Measurements from ENCODE around the gene HEPACAM.

The HEPACAM gene

GRCh38 chr11:124893781-124894401 is 42.0 kb downstream of the HEPACAM start:
- no peak overlapping the region for H3K4me3 ChIP-seq (ENCODE audit: insufficient read depth, low read depth, low read length, poor library complexity, severe bottlenecking)
- H3K27ac ChIP-seq (ENCODE audit: insufficient read depth, low read length, poor library complexity, severe bottlenecking), result no peak overlapping the region
- no peaks in the 10 kb centered on the region for H3K4me1 ChIP-seq (ENCODE audit: control insufficient read depth, insufficient read depth, low read length, poor library complexity, severe bottlenecking)
- no peaks in the 10 kb centered on the region for H3K36me3 ChIP-seq (ENCODE audit: control insufficient read depth, insufficient read depth, low read length)
- no peak for DNase-seq
- no peaks in the 10 kb centered on the region for H3K27me3 ChIP-seq (replicated peaks; ENCODE audit: control insufficient read depth, insufficient read depth, low read length, poor library complexity, severe bottlenecking)
- no peaks in the 10 kb centered on the region for H3K9me3 ChIP-seq (ENCODE audit: control insufficient read depth, low read length)

DNA sequence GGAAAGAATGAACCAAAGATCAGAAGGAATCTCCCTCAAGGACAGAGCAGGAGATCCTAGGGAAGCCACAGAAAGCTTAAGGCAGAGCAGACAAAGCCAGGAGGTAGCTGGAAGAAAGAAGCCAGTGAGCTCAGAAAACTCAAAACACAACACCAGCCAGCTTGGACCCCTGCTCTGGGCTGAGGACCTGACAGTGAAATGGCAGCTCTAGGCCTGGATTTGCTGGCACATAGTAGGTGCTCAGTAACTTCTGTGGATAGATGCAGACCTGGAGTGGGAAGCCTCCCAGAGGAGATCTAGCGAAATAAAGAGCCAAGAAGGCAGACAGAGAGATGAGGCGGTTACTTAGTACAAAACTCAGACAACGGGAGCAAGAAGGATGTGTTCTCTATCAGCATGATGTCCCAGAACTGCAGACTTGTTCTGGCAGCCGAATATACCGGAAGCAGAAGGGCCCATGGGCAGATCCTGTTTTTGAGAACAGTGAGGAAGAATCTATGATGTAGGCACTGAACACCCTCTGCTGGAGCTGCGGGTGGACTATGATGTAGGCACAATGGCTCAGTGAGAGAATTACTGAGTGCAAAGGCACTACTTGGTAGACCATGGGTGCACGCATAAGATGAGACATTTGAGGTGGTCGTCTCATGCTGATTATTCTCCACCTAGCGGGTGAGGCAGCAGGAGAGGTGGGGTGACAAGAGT is 42.9 kb downstream of the HEPACAM start:
- H3K4me1 ChIP-seq (ENCODE audit: control insufficient read depth, insufficient read depth, low read length, poor library complexity, severe bottlenecking), result no peaks in the 10 kb centered on the region
- no peak overlapping the region for H3K4me3 ChIP-seq (ENCODE audit: insufficient read depth, low read depth, low read length, poor library complexity, severe bottlenecking)
- H3K27ac ChIP-seq (ENCODE audit: insufficient read depth, low read length, poor library complexity, severe bottlenecking), result no peak overlapping the region
- no peaks in the 10 kb centered on the region for H3K27me3 ChIP-seq (replicated peaks; ENCODE audit: control insufficient read depth, insufficient read depth, low read length, poor library complexity, severe bottlenecking)
- no peaks in the 10 kb centered on the region for H3K9me3 ChIP-seq (ENCODE audit: control insufficient read depth, low read length)
- no peak for DNase-seq
- no peaks in the 10 kb centered on the region for H3K36me3 ChIP-seq (ENCODE audit: control insufficient read depth, insufficient read depth, low read length)

DNA sequence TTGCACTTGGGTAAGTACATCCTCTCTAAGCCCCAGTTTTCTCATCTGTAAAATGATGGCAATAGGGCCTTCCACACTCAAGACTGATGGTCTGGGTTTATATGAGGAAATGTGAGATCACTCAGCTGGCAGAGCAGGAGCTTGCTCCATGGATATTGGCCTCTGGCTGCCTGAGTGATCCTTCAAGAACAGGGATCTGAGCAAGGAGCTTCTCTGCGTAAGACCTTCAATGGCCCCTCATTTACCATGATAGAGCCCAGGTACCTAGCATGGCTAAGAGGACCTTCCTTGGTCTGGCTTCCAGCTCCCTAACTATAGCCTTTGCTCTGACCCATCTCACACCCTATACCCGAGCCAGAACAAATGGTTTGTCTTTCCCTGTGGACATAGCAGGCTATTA is 43.7 kb downstream of the HEPACAM start:
- H3K4me1 ChIP-seq (ENCODE audit: control insufficient read depth, insufficient read depth, low read length, poor library complexity, severe bottlenecking), result no peaks in the 10 kb centered on the region
- H3K27ac ChIP-seq (ENCODE audit: insufficient read depth, low read length, poor library complexity, severe bottlenecking), result no peak overlapping the region
- H3K4me3 ChIP-seq (ENCODE audit: insufficient read depth, low read depth, low read length, poor library complexity, severe bottlenecking), result no peak overlapping the region
- no peaks in the 10 kb centered on the region for H3K9me3 ChIP-seq (ENCODE audit: control insufficient read depth, low read length)
- no peaks in the 10 kb centered on the region for H3K36me3 ChIP-seq (ENCODE audit: control insufficient read depth, insufficient read depth, low read length)
- no peak for DNase-seq
- no peaks in the 10 kb centered on the region for H3K27me3 ChIP-seq (replicated peaks; ENCODE audit: control insufficient read depth, insufficient read depth, low read length, poor library complexity, severe bottlenecking)

- Histone ChIP-seq H3K27me3 (replicated peaks; ENCODE audit: control insufficient read depth, insufficient read depth, low read length, poor library complexity, severe bottlenecking) (no peaks in the 10 kb centered on the region), H3K9me3 (ENCODE audit: control insufficient read depth, low read length) (no peaks in the 10 kb centered on the region), H3K36me3 (ENCODE audit: control insufficient read depth, insufficient read depth, low read length) (no peaks in the 10 kb centered on the region), H3K4me3 (ENCODE audit: insufficient read depth, low read depth, low read length, poor library complexity, severe bottlenecking) (no peak overlapping the region), H3K4me1 (ENCODE audit: control insufficient read depth, insufficient read depth, low read length, poor library complexity, severe bottlenecking) (no peaks in the 10 kb centered on the region), H3K27ac (ENCODE audit: insufficient read depth, low read length, poor library complexity, severe bottlenecking) (no peak overlapping the region)
- no peak for DNase-seq
These were observed 44.4 kb downstream of the HEPACAM start for GRCh38 chr11:124891373-124891861.

- no peak overlapping the region for H3K27ac ChIP-seq (ENCODE audit: insufficient read depth, low read length, poor library complexity, severe bottlenecking)
- DNase-seq, result no peak
- H3K27me3 ChIP-seq (replicated peaks; ENCODE audit: control insufficient read depth, insufficient read depth, low read length, poor library complexity, severe bottlenecking), result no peaks in the 10 kb centered on the region
- H3K9me3 ChIP-seq (ENCODE audit: control insufficient read depth, low read length), result no peaks in the 10 kb centered on the region
- H3K36me3 ChIP-seq (ENCODE audit: control insufficient read depth, insufficient read depth, low read length), result no peaks in the 10 kb centered on the region
- no peak overlapping the region for H3K4me3 ChIP-seq (ENCODE audit: insufficient read depth, low read depth, low read length, poor library complexity, severe bottlenecking)
- H3K4me1 ChIP-seq (ENCODE audit: control insufficient read depth, insufficient read depth, low read length, poor library complexity, severe bottlenecking), result no peaks in the 10 kb centered on the region
These were observed 45.0 kb downstream of the HEPACAM start for GRCh38 chr11:124890683-124891372.

- no peaks in the 10 kb centered on the region for H3K36me3 ChIP-seq (ENCODE audit: control insufficient read depth, insufficient read depth, low read length)
- no peak overlapping the region for H3K4me3 ChIP-seq (ENCODE audit: insufficient read depth, low read depth, low read length, poor library complexity, severe bottlenecking)
- no peaks in the 10 kb centered on the region for H3K4me1 ChIP-seq (ENCODE audit: control insufficient read depth, insufficient read depth, low read length, poor library complexity, severe bottlenecking)
- DNase-seq, result no peak
- H3K27ac ChIP-seq (ENCODE audit: insufficient read depth, low read length, poor library complexity, severe bottlenecking), result no peak overlapping the region
- no peaks in the 10 kb centered on the region for H3K27me3 ChIP-seq (replicated peaks; ENCODE audit: control insufficient read depth, insufficient read depth, low read length, poor library complexity, severe bottlenecking)
- H3K9me3 ChIP-seq (ENCODE audit: control insufficient read depth, low read length), result no peaks in the 10 kb centered on the region
These were observed 45.7 kb downstream of the HEPACAM start for GRCh38 chr11:124890151-124890550.

DNA sequence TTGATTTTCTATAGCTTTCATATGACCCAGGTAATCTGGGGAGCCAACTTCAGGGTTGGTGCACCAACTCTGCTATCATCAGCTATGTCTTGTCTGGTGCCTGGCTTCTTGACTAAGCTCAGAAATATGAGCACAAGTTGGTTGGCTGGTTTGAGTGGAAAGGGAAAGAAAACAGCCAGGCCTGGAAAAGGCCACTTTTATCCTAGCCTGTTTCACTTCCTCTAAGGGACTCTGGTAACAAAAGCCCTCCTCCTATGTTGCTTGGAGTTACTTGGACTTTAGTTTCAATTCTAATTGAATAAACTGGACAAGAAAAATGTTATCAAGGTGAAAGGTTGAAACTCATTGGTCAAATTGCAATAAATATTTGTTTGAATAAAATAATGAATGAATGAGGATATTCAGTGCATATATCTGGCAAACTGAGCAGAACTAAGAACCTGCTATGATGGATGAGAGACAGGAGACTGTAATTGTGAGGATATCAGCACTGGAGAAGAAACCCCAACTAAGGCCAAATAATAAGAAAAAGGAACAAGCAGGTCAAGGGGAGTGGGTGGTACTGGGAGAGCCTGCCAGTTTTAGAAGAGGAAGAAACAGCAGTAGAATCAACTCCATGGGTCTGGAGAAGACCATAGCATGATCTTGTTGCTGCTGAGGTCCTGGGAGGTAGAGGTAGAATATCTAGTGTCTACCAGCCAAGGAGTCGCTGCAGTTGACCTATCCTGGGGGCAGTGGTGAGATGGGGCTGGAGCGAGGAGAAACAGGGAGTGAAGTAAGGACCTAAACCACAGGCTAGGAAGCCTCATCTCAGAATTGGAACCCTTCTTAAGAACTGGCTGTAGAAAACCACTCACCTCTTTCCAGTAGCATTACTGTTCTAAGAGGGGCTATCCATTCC is 46.4 kb downstream of the HEPACAM start:
- H3K27me3 ChIP-seq (replicated peaks; ENCODE audit: control insufficient read depth, insufficient read depth, low read length, poor library complexity, severe bottlenecking), result no peaks in the 10 kb centered on the region
- H3K4me1 ChIP-seq (ENCODE audit: control insufficient read depth, insufficient read depth, low read length, poor library complexity, severe bottlenecking), result no peaks in the 10 kb centered on the region
- H3K9me3 ChIP-seq (ENCODE audit: control insufficient read depth, low read length), result no peaks in the 10 kb centered on the region
- no peak overlapping the region for H3K4me3 ChIP-seq (ENCODE audit: insufficient read depth, low read depth, low read length, poor library complexity, severe bottlenecking)
- no peaks in the 10 kb centered on the region for H3K36me3 ChIP-seq (ENCODE audit: control insufficient read depth, insufficient read depth, low read length)
- no peak overlapping the region for H3K27ac ChIP-seq (ENCODE audit: insufficient read depth, low read length, poor library complexity, severe bottlenecking)
- no peak for DNase-seq

DNA sequence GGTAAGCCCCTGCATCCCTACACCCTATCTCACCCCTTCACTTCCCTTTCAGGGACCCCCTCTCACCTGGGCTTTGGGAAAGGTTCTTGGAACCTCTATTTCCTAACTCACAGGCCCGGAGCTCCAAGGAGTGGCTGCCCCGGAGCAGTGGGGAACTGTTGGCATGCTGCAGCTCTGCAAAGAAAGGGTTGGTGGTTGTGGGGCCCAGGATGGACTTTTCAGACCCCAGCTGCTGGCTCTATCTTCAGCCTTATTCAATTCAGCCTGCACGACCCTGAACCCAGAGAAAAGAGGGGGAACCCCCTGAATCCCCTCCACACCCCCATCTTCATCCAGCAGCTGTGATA is 48.2 kb downstream of the HEPACAM start:
- Histone ChIP-seq H3K27ac (ENCODE audit: insufficient read depth, low read length, poor library complexity, severe bottlenecking) (no peak overlapping the region), H3K36me3 (ENCODE audit: control insufficient read depth, insufficient read depth, low read length) (no peaks in the 10 kb centered on the region), H3K4me1 (ENCODE audit: control insufficient read depth, insufficient read depth, low read length, poor library complexity, severe bottlenecking) (no peaks in the 10 kb centered on the region)

GRCh38 chr11:124886978-124887666 is 48.7 kb downstream of the HEPACAM start:
- DNase-seq, result no peak
- no peaks in the 10 kb centered on the region for H3K9me3 ChIP-seq (ENCODE audit: control insufficient read depth, low read length)
- no peak overlapping the region for H3K4me3 ChIP-seq (ENCODE audit: insufficient read depth, low read depth, low read length, poor library complexity, severe bottlenecking)
- no peaks in the 10 kb centered on the region for H3K4me1 ChIP-seq (ENCODE audit: control insufficient read depth, insufficient read depth, low read length, poor library complexity, severe bottlenecking)
- no peaks in the 10 kb centered on the region for H3K27me3 ChIP-seq (replicated peaks; ENCODE audit: control insufficient read depth, insufficient read depth, low read length, poor library complexity, severe bottlenecking)
- H3K27ac ChIP-seq (ENCODE audit: insufficient read depth, low read length, poor library complexity, severe bottlenecking), result no peak overlapping the region
- no peaks in the 10 kb centered on the region for H3K36me3 ChIP-seq (ENCODE audit: control insufficient read depth, insufficient read depth, low read length)

More for the DNA sequence above, 48.2 kb downstream of the HEPACAM start:
- DNase-seq, result no peak
- Histone ChIP-seq H3K27me3 (replicated peaks; ENCODE audit: control insufficient read depth, insufficient read depth, low read length, poor library complexity, severe bottlenecking) (no peaks in the 10 kb centered on the region), H3K9me3 (ENCODE audit: control insufficient read depth, low read length) (no peaks in the 10 kb centered on the region), H3K4me3 (ENCODE audit: insufficient read depth, low read depth, low read length, poor library complexity, severe bottlenecking) (no peak overlapping the region)
